ENCODE measurements around the gene RGS5.
A peak's percentile ranks its signal among the peaks of the same experiment; 100 is the strongest.

RGS5 gene

GRCh38 chr1:163178628-163179027, 24.1 kb downstream of the RGS5 start:
- DNase-seq = no peak

DNA sequence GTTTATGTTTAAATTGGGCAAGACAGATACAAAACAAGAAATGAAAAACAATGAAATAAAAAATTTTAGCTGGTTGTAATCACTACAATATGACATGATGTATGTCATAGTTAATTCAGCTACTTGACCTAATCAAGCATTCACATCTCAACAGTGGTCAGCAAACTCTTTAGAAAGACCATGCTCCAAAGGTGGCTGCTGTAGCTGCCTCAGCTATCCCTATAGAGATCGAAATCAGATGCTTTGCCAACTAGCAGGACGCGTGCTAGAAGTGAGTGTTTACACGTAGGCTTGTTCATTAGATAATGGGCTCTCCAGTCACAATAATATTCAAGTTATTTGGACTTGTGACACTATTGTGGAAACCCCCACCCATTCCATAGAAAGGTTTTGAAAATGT, 25.9 kb downstream of the RGS5 start:
- DNase-seq = no peak

GRCh38 chr1:163174524-163175437, 27.9 kb downstream of the RGS5 start:
- peak; percentile 1 for DNase-seq

DNA sequence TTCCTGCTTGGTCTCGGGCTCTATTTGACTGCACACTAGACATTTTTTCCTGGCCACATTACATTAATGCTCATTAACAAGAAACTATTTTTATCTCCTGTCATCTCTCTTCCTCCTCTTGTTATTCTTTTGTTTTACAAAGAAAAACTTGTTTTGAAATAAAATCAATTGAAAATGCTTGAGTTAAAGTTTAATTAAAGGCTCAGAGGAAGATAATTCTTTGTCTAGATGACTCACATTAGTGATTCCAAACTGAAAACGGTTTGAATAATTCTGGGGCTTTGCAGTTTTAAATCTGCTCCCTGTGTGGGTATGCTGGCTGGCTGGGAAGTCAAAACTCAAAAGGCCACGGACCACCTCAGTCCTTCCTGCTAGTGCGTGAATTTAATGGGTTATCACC, 29.6 kb downstream of the RGS5 start:
- DNase-seq = no peak

- no peak for DNase-seq
Observed at GRCh38 chr1:163172596-163172995, 30.1 kb downstream of the RGS5 start.

DNA sequence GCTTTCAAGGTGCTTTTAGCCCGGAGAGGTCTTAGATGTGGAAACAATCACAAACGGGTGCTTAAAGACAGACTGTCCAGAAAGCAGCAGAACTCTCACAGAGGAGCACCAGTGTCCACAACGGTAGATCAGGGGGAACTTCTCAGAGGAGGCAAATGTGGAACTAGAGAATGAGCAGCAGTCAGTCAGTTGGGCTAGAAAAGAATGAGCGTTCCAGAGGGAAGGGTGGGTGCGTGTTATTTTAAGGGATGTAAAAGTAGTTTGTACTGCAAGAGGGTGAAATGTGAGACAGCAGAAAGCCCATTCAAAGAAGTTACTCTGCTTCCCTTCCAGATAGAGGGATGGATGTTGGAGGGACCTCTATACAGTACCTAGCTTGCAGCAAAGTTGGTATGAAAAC, 30.9 kb downstream of the RGS5 start:
- no peak for DNase-seq

GRCh38 chr1:163170975-163171676, 31.6 kb downstream of the RGS5 start:
- DNase-seq = no peak

GRCh38 chr1:163170331-163170730, 32.4 kb downstream of the RGS5 start:
- no peak for DNase-seq

DNA sequence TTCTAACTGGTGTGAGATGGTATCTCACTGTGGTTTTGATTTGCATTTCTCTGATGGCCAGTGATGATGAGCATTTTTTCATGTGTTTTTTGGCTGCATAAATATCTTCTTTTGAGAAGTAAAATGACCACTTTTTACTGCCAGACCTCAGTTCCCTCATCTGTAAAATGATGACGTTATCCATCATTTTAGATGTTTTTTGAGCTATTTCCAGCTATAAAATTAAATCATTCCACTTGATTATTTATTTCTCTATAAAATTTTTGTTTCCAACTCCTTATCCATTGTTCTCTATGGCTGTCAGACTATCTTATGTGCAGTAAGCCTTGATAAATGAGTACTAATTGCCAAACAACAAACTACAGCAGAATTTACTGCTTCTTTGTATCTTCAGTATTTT, 33.2 kb downstream of the RGS5 start:
- DNase-seq = no peak

DNA sequence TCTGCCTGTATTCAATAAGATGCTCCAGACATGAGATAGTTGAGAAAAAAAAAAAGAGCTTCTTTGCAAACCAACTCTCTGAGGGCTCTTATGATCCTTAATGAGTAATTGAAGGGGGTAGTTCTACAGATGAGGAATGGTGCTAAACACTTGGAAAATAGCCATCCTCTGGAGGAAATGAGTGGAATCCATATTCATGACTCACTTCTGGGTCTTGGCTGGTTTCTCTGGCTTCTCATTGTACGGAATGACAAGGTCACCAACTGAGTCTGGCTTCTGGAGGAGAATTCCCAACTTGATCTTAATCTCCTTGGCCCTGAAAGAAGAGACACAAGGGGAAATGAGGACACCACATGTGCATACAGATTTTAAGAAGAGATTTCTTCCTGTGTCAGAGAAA, 34.7 kb downstream of the RGS5 start:
- DNase-seq = no peak

GRCh38 chr1:163166886-163167555, 35.7 kb downstream of the RGS5 start:
- no peak for DNase-seq

DNA sequence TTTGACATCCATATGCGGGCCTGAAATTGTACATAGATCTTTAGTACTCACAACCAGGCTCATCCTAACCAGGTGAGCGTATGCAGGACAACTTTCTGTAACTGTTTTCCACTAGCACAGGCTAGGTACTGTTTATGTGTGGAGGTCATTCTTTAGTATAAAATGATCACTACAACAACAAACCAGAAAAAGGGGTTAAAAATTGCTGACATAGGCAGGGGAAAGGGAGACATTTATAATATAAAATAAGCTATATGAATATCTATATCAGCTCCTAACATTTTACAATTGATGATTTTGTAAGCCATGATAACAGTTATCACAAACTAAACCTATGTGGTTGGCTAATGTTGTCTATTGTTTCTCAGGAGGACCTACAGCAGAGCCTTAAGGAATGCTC, 37.6 kb downstream of the RGS5 start:
- DNase-seq = no peak

DNA sequence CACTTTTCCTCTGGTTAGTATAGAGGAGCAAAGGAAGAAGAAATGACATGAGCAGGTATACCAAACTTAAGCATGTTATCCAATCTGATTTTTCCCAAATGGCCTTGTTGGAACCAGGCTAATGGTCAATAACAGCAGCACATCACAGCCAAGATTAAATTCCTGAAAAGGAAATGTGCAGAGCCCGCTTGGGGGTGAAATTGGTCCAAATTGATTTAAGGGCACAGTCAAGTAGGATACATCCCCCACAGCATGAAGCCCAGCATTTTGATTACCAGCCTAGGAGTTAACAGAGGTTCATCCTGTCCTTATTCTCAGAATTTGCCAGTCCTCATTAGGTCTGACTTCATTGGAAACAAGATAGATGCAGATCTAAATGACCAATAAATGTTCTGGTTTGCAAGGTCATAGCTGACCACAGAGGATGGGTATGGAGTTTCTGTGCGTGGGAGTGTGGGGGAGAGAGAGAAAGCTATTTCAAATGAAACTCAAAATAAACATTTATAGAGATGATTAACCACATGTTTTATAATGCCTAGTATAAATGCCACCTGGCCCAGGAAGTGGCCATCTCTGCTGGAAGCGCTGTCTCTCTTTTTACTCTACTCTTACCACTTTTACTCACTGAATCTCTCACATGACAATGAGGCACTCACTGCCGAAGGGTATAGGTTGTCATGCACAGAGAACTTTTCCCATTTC, 38.7 kb downstream of the RGS5 start:
- DNase-seq = no peak

DNA sequence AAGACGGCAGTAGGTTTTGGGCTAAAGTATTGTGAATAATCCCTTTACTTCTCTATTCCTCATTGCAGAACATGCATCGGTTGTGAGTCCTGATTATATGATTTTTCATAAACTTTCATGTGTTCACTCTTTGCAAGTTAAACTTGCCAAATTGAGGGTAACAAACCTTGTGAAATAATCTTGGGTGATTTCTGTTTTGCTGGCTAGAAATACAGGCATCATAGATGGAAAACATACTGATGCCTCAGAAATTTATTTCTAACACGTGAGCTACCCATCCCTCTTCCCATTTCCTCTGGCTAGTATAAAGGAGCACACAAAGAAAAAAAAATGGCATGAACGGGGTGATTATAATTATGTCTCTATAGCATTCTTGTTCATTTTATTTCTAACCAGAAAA, 39.6 kb downstream of the RGS5 start:
- no peak for DNase-seq

GRCh38 chr1:163162381-163162914, 40.3 kb downstream of the RGS5 start:
- no peak for DNase-seq

GRCh38 chr1:163161841-163162240, 40.9 kb downstream of the RGS5 start:
- no peak for DNase-seq

DNA sequence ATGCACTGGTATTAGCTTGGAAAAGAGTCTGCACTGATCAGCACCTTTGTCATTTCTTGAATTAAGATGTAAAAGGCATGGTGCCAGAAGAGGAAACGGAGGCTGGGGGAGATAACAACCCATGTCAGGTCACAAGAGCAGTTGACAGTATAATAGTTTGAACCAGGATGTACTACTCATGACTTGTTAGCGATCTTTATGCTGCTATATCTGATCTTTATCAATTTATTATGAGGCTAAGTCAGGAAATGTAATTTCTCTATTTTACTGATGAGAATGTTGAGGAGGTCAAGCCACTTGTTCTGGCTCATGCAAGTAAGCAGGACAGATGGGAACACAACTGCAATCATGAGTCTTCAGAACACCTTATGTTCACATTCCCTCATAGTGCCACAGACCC, 41.4 kb downstream of the RGS5 start:
- DNase-seq = no peak

GRCh38 chr1:163155606-163156005, 47.1 kb downstream of the RGS5 start:
- DNase-seq = no peak

DNA sequence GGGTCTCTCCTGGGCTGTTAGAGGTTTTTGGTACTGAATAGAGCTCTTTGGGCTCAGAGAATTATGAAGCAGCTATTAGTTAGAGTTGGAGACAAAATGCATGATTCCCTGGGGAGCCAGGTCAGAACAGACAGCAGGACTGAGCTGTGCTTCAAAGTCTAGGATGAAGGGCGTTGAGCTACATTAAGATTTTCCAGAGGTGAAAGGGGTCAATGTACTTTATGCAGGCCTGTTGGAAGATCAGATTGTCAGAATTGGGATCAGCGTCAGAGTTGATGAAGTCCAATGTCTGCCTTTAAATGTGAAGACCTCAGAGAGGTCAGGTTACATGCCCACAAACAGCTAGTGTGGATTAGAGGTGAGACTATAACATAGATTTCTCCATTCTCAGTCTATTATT, 53.8 kb downstream of the RGS5 start:
- no peak for DNase-seq

GRCh38 chr1:163147019-163147418, 55.7 kb downstream of the RGS5 start:
- no peak for DNase-seq

DNA sequence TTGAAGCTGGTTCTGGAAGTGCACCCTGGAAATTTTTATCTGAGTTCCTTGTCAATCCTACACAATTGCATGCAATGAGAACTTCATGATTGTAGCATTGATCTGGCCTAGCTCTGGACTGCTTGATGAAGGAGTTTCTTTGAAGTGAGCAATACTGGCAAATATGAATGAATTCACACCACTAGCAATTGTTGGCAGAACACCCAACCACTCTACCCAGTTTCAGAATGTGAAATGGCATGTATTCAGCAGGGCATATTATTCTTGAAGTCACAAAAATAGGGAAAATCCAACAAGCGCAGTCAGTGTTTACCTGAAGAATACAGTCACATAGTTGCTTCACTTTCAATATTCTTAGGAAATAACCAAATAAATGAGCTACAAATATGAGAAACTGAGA, 57.3 kb downstream of the RGS5 start:
- no peak for DNase-seq

- DNase-seq = no peak
Observed at GRCh38 chr1:163144418-163144817, 58.3 kb downstream of the RGS5 start.

GRCh38 chr1:163142152-163142551, 60.6 kb downstream of the RGS5 start:
- no peak for DNase-seq
